Measurements from ENCODE around the gene EXTL1.

EXTL1 gene

DNA sequence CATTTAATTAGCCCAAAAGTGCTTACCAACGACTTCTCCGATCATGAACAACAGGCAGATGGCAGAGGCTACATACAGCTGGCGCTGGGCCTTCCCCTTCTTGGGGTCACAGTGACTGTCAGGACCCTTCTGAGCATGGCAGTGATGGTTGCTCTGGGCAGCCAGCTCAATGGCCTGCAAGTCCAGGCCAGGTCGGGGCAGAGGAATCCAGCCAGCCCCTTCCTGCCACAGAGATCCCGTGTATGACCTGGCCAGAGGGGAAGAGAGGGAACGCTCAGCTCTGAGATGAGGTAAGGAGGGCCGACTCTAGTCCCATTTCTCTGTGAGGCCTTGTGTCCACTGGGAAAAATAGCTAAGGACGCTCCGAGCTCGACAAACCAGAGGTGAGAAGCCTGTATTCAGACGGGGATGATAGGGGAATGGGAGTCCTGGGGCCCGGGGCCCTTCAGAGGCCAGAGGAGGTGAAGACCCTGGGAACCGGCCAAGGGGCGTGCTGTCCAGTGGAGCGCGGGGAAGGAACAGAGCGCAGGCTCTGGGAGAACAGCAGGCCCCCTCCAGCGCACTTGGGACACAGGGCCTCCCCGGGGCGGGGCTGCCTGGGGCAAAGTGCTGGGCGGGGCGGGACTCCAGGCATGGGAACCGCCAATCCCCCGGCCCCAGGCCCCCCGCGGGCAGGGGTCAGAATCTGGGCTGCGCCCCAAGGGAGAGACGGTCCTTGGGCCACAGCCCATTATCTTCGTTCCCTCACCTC, 23.6 kb downstream of the EXTL1 start:
- DNase-seq: no peak

GRCh38 chr1:26045722-26046245, 24.2 kb downstream of the EXTL1 start, which contains the start of gene SLC30A2:
Gene SLC30A2 (minus strand): TSS chr1:26046118. CDS start chr1:26045896, 222 bp downstream.
- no peak for DNase-seq

DNA sequence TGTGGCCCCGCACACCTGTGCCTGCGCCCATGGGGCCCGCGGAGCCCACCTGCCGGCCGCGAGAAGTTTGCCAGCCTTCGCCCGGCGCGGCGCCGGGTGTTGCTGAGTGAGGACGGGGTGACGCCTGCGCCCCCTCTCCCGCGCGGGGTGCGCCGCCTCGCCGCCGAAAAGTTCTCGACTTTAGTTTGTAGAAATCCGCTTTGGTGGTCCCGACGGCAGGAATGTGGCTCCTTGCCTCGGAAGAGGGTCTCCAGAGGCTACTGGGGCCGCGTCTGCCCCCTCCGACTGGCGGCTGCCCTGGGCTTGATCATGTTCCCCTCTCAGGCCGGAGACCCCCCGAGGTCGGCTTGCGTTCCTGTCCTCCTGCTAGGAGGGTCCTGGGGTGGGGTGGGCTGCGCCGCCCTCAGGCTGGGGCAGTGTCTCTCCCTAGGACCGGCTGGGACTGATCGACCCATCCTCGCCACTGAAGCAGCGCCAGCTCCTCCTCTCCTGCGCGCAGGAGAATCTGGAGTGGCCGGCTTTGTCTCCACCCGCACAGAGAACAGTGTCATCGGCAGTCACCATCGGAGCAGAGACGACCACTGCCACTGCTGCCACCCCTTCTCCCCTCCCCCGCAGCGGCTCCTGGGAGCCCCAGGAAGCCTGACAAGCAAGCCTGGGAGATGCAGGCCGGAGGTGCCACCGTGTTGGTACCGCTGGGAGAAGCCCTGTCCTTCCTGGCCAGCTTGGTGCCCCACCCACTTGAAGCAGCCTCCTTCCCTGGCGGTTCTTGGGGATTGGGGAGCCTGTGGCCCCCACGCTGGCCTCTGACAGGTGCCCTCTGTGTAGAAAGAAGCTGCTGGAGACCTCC, 24.9 kb downstream of the EXTL1 start:
- DNase-seq: no peak

DNA sequence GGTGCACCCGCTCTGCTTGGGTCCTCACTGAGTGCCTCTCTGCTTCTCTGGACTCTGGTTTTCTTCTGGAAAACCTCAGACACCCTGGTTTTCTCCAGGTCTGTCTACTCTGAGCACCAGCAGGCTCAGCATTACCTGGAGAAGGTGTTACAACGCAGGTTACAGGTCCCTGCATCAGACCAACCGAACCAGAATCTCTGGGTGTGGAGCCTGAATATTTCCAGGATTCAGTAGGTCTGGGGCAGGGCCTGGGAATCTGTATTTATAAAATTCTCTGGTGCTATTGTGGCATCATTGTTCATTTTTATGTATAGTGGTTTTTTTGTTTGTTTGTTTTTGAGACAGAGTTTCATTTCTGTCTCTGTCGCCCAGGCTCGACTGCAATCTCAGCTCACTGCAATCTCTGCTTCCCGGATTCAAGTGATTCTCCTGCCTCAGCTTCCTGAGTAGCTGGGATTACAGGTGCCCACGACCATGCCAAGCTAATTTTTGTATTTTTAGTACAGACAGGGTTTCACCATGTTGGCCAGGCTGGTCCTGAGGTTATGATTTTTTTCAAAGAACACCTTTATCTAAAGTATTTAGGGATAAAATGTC, 25.8 kb downstream of the EXTL1 start:
- DNase-seq: no peak

- no peak for DNase-seq
Measured at GRCh38 chr1:26049531-26050247, 28.1 kb downstream of the EXTL1 start.

- no peak for DNase-seq
Measured at GRCh38 chr1:26050248-26050640, 28.7 kb downstream of the EXTL1 start.

- DNase-seq: no peak
Measured at GRCh38 chr1:26053718-26054560, 32.4 kb downstream of the EXTL1 start.

DNA sequence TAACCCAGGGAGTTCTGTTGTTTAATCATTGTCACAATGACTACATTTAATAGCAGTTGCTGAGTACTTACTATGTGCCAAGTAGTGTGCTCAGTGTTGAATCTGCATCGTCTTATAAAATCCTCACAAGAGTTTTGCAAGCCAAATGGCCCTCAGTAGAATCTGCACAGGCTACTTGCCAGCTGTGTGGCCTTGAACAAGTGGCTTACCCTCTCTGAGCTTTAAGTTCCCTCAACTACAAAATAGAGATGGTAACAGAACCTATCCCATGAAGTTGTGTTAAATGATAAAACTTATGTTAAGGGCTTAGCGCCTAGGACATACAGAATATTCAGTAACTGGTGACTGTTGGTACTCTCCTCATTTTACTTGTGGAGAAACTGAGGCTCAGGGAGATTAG, 33.5 kb downstream of the EXTL1 start:
- no peak for DNase-seq

- DNase-seq: no peak
Measured at GRCh38 chr1:26057189-26057588, 35.6 kb downstream of the EXTL1 start.

DNA sequence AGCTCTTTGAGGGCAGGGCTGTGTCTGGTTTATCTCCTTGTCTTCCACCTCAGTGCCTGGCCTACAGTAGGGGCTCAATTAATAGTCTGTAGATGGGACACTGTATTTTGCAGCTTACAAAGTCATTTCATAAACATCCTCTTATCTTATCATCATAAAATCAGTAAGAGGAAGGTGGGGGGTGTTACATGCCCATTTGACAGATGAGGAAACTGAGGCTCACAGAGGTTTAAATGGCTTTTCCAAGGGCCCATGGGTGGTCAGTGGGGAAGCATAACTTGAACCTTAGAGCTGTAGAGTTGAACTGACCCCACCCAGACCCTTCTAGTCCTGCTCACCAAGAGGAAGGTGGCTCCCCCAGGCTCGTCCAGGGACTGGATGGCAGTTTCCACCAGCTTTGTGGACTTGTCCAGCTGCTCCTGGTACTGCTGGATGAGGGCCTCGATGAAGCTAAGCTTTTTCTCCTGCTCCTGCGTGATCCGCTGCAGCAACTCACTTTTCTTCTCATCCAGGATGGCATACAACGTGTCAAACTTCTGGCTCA, 36.5 kb downstream of the EXTL1 start:
- no peak for DNase-seq

- DNase-seq: no peak
Measured at GRCh38 chr1:26059906-26060305, 38.3 kb downstream of the EXTL1 start.

GRCh38 chr1:26060832-26061574, 39.4 kb downstream of the EXTL1 start:
- no peak for DNase-seq

DNA sequence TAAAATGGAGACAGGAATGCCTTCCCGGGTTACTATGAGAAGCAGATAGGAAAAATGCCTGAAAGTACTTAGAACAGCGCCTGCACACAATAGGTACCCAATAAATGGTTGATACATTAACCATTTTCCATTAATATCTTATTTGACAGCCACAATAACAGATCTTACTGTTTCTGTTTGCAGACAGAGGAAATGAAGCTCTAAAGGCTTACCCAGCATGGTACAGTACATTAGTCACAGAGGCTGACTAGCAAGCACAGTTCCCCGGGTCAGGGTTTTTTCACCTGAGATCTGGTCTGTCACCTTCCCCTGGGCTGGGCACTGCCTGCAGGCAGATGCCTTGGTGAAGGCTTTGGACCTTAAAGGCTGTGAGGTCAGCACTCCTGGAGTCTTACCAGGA, 43.0 kb downstream of the EXTL1 start:
- no peak for DNase-seq

GRCh38 chr1:26066160-26066559, 44.6 kb downstream of the EXTL1 start:
- no peak for DNase-seq

DNA sequence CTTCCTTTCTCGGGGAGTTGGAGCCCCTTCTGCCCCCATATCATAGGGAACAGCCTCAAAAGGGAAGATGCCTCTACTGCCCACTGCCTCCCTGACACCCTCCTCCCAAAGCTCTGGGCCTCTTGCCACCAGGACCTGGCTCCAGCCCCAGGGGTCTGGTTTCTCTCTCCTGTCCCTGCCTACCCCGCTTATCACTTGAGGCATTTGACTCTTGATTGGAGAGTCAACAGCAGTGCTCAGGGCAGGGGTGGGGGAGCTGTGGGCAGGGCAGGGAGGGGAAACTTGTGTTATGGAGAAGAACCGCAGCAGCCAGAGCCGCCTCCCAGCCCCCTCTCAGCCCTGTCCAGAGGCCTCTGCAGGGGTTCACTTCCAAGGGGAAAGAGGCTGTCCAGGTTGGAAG, 45.3 kb downstream of the EXTL1 start:
- no peak for DNase-seq

DNA sequence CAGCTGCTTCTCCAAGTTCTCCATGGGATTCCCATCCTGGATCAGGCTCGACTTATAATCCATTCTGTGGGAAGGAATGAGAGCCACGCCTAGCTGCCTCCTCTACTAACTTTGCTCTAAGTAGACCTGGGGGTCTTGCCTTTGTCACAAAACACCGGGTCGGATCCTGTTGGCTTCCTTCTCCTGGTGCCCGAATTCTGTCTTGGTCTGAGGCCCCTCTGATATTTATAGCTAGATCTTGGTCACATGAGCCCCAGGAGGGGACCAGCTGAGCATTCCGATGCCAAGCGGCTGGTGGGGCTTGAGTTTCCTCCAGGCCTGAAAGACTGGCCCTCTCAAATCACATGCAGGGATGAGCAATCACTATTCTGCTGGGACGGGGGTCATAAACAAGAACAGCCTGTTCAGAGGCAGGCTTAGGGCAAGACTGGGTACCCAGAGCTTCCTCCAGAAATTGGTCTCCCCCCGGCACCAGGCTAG, 45.9 kb downstream of the EXTL1 start, which contains the start of gene TRIM63:
Gene TRIM63 (minus strand): TSS at position 199 of the 480 bp plus-strand sequence. CDS start 136 bp downstream, at position 63.
- DNase-seq: no peak

- DNase-seq: no peak
Measured at GRCh38 chr1:26069941-26070295, 48.3 kb downstream of the EXTL1 start.

- no peak for DNase-seq
Measured at GRCh38 chr1:26070296-26070962, 48.9 kb downstream of the EXTL1 start.

- no peak for DNase-seq
Measured at GRCh38 chr1:26070963-26071342, 49.4 kb downstream of the EXTL1 start.

GRCh38 chr1:26072305-26072704, 50.7 kb downstream of the EXTL1 start:
- no peak for DNase-seq

All from SIG-M5 (cell line).